ENCODE results near the gene REN.

REN gene

DNA sequence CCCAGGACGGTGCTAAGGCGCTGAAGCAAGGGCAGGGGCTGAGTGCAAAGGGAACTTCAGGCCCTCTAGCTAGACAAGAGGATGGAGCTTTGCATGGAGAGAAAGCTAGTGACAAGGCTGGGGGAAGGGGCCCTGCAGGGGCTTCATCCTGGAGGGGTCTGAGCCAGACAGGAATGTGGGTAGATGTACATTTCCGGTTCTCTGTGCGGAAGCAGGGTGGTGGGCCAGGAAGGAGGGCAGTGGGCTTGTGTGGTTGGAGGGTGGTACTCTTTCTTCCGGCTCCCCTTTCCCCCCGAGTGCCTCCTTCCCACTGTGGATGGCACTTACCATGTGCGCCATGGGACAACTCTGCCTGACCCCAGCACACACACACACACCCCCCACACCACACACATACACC lies 28.6 kb upstream of the REN start:
- Histone ChIP-seq H3K27me3 (ENCODE audit: insufficient read depth, low read length) (no peaks in the 10 kb centered on the region), H2AFZ (ENCODE audit: low read length) (no peak overlapping the region), H4K20me1 (ENCODE audit: insufficient read depth, low read length) (no peaks in the 10 kb centered on the region), H3K36me3 (ENCODE audit: insufficient read depth, low read length) (no peaks in the 10 kb centered on the region), H3K27ac (ENCODE audit: low read depth, low read length, poor library complexity, severe bottlenecking) (no peak overlapping the region), H3K79me2 (ENCODE audit: insufficient read depth, low read length) (no peaks in the 10 kb centered on the region), H3K9me2 (ENCODE audit: low read depth, low read length) (no peaks in the 10 kb centered on the region), H3K9me3 (ENCODE audit: low read length) (no peaks in the 10 kb centered on the region), H3K4me1 (ENCODE audit: insufficient read depth, low read length, severe bottlenecking) (no peaks in the 10 kb centered on the region), H3K4me2 (ENCODE audit: low read length) (no peak overlapping the region), H3K9ac (ENCODE audit: low read length) (no peak overlapping the region), H3K4me3 (ENCODE audit: low read depth, low read length, poor library complexity, severe bottlenecking) (no peak overlapping the region), H3F3A (ENCODE audit: insufficient read depth, low read length) (no peaks in the 10 kb centered on the region)
- TF ChIP-seq, protein P1, sequence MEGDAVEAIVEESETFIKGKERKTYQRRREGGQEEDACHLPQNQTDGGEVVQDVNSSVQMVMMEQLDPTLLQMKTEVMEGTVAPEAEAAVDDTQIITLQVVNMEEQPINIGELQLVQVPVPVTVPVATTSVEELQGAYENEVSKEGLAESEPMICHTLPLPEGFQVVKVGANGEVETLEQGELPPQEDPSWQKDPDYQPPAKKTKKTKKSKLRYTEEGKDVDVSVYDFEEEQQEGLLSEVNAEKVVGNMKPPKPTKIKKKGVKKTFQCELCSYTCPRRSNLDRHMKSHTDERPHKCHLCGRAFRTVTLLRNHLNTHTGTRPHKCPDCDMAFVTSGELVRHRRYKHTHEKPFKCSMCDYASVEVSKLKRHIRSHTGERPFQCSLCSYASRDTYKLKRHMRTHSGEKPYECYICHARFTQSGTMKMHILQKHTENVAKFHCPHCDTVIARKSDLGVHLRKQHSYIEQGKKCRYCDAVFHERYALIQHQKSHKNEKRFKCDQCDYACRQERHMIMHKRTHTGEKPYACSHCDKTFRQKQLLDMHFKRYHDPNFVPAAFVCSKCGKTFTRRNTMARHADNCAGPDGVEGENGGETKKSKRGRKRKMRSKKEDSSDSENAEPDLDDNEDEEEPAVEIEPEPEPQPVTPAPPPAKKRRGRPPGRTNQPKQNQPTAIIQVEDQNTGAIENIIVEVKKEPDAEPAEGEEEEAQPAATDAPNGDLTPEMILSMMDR (IDR thresholded peaks at IDR 0.05; ENCODE audit: low read length), result no peak
- TF ChIP-seq EZH2 (IDR thresholded peaks at IDR 0.05; ENCODE audit: borderline replicate concordance, low read length), result no peak

DNA sequence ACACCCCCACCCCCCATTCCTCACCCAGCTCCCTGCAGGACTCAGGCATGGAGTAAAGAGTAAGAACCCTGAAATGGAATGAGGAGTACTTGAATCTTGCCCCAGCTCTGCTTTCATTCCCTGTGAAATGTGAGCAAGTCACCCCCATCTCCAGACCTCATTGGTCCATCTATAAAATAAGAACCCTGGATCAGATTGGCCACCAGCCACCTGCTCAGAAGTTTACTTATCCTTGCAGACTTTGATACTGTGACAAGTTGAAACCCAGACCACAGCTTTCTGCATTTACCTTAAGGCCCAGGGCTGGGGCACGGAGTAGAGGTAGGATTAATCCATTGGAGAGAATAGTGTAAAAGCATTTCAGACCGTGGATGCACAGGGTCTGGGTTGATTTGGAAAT lies 27.9 kb upstream of the REN start:
- H3K9me3 ChIP-seq (ENCODE audit: low read length), result no peaks in the 10 kb centered on the region
- H3K79me2 ChIP-seq (ENCODE audit: insufficient read depth, low read length), result no peaks in the 10 kb centered on the region
- H3F3A ChIP-seq (ENCODE audit: insufficient read depth, low read length), result no peaks in the 10 kb centered on the region
- no peak overlapping the region for H3K4me2 ChIP-seq (ENCODE audit: low read length)
- H3K36me3 ChIP-seq (ENCODE audit: insufficient read depth, low read length), result no peaks in the 10 kb centered on the region
- no peaks in the 10 kb centered on the region for H3K9me2 ChIP-seq (ENCODE audit: low read depth, low read length)
- H3K4me1 ChIP-seq (ENCODE audit: insufficient read depth, low read length, severe bottlenecking), result no peaks in the 10 kb centered on the region
- no peaks in the 10 kb centered on the region for H4K20me1 ChIP-seq (ENCODE audit: insufficient read depth, low read length)
- no peak overlapping the region for H2AFZ ChIP-seq (ENCODE audit: low read length)
- no peak overlapping the region for H3K9ac ChIP-seq (ENCODE audit: low read length)
- no peak overlapping the region for H3K4me3 ChIP-seq (ENCODE audit: low read depth, low read length, poor library complexity, severe bottlenecking)
- no peaks in the 10 kb centered on the region for H3K27me3 ChIP-seq (ENCODE audit: insufficient read depth, low read length)
- TF ChIP-seq, protein P1 (IDR thresholded peaks at IDR 0.05; ENCODE audit: low read length), result no peak
- no peak for TF ChIP-seq EZH2 (IDR thresholded peaks at IDR 0.05; ENCODE audit: borderline replicate concordance, low read length)
- no peak overlapping the region for H3K27ac ChIP-seq (ENCODE audit: low read depth, low read length, poor library complexity, severe bottlenecking)

DNA sequence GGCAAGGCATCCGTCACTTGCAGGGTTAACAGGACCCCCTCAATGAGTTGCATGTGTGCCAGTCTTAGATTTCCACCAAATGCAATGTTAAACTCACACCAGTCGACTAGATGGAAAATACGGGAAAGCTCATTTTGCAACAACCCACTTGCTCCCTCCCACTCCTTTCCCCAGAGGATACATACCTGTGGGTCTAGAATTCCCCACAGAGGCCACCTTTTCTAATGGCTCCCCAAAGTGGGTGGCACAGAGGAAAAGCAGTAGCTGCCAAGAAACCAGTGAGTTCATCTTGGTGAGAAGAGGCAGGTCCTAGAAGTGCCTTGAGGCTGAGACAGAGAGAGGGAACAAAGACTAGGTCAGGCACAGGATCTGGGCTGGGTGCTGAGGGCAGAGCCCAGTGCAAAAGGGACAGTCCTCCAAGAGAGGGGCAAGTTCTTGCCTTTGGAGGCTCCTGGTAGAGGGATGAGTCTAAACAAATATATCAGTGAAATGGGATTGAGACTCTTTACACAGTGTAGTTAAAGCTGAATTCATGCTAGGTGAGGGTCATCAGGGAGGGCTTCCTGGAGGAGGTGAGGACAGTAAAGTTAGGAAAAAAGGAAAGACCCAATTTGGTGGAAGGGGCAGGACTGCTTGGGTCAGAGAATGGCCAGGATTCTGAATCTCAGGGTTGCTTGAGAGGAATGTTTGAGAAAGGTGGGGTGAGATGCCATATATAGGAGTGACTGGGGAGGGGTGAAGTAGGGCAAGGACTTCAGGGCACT lies 26.6 kb upstream of the REN start:
- H3K36me3 ChIP-seq (ENCODE audit: insufficient read depth, low read length), result no peaks in the 10 kb centered on the region

DNA sequence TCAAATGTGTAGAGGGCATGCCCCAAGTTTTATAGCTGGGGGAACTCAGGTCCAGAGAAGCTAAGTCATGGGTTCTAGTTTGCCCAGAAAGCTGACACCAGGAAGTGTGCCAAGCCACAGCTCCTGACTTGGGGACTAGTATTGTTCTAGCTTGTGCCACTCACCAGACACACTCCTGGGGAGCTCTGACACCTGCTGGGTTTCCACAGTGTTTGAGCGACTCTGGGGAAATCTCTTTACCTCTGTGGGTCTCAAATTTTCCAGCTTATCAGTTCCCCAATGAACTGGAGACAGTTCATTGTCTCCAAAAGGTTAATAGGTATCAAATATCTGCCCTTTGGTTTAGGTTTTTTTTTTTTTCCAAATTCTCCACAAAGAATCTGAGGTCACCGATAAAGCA lies 25.9 kb upstream of the REN start:
- no peak overlapping the region for H3K9ac ChIP-seq (ENCODE audit: low read length)
- TF ChIP-seq EZH2 (IDR thresholded peaks at IDR 0.05; ENCODE audit: borderline replicate concordance, low read length), result no peak
- TF ChIP-seq, protein P1 (IDR thresholded peaks at IDR 0.05; ENCODE audit: low read length), result no peak
- no peaks in the 10 kb centered on the region for H3F3A ChIP-seq (ENCODE audit: insufficient read depth, low read length)
- no peaks in the 10 kb centered on the region for H3K36me3 ChIP-seq (ENCODE audit: insufficient read depth, low read length)
- no peaks in the 10 kb centered on the region for H3K9me2 ChIP-seq (ENCODE audit: low read depth, low read length)
- H2AFZ ChIP-seq (ENCODE audit: low read length), result no peak overlapping the region
- no peaks in the 10 kb centered on the region for H3K27me3 ChIP-seq (ENCODE audit: insufficient read depth, low read length)
- no peaks in the 10 kb centered on the region for H3K4me1 ChIP-seq (ENCODE audit: insufficient read depth, low read length, severe bottlenecking)
- H4K20me1 ChIP-seq (ENCODE audit: insufficient read depth, low read length), result no peaks in the 10 kb centered on the region
- no peak overlapping the region for H3K4me3 ChIP-seq (ENCODE audit: low read depth, low read length, poor library complexity, severe bottlenecking)
- no peaks in the 10 kb centered on the region for H3K9me3 ChIP-seq (ENCODE audit: low read length)
- no peaks in the 10 kb centered on the region for H3K79me2 ChIP-seq (ENCODE audit: insufficient read depth, low read length)
- H3K27ac ChIP-seq (ENCODE audit: low read depth, low read length, poor library complexity, severe bottlenecking), result no peak overlapping the region
- no peak overlapping the region for H3K4me2 ChIP-seq (ENCODE audit: low read length)

More for the DNA sequence above, 26.6 kb upstream of the REN start:
- Histone ChIP-seq H3K4me2 (ENCODE audit: low read length) (no peak overlapping the region), H3K9ac (ENCODE audit: low read length) (no peak overlapping the region), H3K9me2 (ENCODE audit: low read depth, low read length) (no peaks in the 10 kb centered on the region), H3F3A (ENCODE audit: insufficient read depth, low read length) (no peaks in the 10 kb centered on the region), H3K4me1 (ENCODE audit: insufficient read depth, low read length, severe bottlenecking) (no peaks in the 10 kb centered on the region), H2AFZ (ENCODE audit: low read length) (no peak overlapping the region), H3K27ac (ENCODE audit: low read depth, low read length, poor library complexity, severe bottlenecking) (no peak overlapping the region), H3K79me2 (ENCODE audit: insufficient read depth, low read length) (no peaks in the 10 kb centered on the region), H3K9me3 (ENCODE audit: low read length) (no peaks in the 10 kb centered on the region), H3K27me3 (ENCODE audit: insufficient read depth, low read length) (no peaks in the 10 kb centered on the region), H3K4me3 (ENCODE audit: low read depth, low read length, poor library complexity, severe bottlenecking) (no peak overlapping the region), H4K20me1 (ENCODE audit: insufficient read depth, low read length) (no peaks in the 10 kb centered on the region)
- TF ChIP-seq EZH2 (IDR thresholded peaks at IDR 0.05; ENCODE audit: borderline replicate concordance, low read length), result no peak
